ENCODE measurements around the gene IL1A.

DNA sequence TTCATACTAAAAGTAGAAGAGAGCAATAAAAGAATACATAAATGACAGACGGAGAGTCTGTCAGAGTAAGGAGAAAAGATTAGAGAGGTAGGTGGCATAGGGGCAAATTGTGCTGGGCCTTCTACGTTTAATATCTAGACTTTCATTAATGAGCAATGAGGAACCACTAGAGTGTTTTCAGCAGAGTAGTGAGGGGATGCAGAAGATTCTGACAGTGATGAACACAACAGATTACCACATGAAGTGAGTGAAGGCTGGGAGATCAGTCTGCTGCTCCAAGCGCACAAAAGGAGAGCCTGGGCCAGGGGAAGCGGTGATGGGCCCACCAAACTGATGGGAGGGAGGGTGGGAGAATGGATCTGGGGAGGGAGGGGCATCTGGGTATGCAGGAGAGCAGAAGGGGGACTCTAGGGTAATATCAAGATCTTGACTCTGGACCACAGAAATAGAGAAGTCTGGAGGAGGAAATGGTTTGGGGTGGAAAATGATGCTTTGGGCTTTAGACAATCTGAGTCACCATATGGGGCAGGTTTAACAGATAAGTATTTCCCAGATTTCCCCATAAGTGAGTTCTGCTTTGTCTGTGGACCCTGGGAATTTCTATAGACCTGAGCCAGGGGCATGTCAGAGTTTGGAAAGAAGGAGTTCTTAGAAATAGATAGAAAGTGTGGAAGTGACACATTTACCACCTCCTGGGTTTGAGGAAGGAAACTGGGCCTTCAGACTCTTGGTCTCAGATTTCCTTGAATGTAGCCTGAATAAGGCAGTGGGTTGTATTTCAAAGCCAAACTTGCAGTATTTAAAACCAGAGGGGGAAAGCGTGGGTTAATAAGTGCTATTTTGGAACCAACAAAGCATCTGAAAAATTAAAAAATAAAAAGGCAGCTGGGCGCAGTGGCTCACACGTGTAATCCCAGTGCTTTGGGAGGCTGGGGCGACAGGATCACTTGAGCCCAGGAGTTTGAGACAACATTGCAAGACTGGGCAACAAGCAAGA is 15.0 kb upstream of the IL1A start:
- TF ChIP-seq, protein P1, sequence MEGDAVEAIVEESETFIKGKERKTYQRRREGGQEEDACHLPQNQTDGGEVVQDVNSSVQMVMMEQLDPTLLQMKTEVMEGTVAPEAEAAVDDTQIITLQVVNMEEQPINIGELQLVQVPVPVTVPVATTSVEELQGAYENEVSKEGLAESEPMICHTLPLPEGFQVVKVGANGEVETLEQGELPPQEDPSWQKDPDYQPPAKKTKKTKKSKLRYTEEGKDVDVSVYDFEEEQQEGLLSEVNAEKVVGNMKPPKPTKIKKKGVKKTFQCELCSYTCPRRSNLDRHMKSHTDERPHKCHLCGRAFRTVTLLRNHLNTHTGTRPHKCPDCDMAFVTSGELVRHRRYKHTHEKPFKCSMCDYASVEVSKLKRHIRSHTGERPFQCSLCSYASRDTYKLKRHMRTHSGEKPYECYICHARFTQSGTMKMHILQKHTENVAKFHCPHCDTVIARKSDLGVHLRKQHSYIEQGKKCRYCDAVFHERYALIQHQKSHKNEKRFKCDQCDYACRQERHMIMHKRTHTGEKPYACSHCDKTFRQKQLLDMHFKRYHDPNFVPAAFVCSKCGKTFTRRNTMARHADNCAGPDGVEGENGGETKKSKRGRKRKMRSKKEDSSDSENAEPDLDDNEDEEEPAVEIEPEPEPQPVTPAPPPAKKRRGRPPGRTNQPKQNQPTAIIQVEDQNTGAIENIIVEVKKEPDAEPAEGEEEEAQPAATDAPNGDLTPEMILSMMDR (IDR thresholded peaks at IDR 0.05) = no peak
- TF ChIP-seq POLR2A (IDR thresholded peaks at IDR 0.05) (no peak), POLR2AphosphoS5 (IDR thresholded peaks at IDR 0.05) (no peak)
